Measurements from ENCODE around the gene AGFG2.

The AGFG2 gene

DNA sequence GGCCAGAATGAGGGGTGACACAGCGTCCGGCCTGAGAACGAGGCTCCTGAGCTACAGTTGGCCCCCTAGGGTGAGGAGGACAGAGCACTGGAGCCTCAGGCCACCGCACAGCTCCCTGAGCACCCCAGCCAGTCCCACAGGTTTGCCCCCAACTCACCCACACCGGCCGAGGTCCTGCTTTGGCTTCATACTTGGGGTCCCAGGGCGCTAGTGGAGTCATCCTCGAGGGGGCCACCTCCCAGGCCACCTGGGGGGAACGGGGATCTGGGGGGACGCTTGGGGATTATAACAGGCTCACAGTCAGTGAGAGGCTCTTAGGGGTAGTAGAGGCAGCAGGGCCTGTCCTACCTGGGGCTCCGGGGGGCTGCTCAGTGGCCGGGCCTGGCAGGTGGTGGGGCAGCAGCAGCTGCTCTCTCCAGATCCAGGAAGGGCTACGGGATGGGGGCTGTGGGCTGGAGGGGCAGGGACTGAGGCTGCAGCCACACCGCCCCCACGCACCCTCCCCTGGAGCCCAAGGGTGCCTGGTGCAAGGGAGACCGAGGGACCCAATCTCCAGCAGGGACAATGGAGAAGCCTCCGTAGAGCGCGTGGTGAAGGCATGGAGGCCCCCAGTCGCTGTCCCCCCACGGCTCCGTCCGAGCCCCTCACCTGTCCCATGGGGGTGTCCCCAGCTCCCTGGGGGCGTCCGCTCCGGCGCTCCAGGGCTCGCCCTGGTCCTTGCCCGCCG lies 34.1 kb downstream of the AGFG2 start:
- DNase-seq (ENCODE audit: low spot score): no peak

DNA sequence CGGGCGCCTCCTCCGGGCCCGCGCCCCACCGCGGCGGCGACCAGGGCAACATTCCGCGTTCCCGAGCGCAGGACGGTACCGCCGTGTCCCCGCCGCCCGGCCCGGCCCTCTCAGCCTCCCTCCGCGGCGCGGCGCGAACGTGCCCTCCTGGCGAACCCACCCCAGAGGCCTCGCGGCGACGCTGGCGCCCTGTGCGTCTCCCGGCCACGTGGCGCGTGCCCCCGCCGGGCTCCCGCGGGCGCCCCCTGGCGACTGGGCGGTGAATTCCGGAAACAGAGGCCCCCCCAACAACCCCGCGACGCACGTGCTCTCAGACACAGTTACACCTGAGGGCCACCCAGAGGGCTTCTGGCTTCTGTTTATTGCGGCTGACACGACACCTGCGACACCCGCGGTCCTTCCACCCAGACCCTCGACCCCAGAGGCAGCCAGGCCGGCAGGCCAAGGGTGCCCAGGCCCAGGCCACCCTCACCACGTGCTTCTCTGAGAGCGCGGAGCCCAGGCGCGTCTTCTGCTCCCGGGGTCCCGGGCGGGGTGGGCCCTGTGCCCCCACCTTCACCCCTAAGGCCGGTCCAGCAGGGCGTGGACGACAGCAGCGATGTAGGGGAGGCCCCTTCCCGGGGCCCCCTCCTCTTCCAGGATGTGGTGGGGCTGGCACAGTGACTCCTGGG lies 34.8 kb downstream of the AGFG2 start, which contains the start of gene SAP25:
TSS of gene SAP25 (minus strand) at position 210 of the 671 bp plus-strand sequence. CDS start at position 52, 158 bp downstream.
- no peak for DNase-seq (ENCODE audit: low spot score)

DNA sequence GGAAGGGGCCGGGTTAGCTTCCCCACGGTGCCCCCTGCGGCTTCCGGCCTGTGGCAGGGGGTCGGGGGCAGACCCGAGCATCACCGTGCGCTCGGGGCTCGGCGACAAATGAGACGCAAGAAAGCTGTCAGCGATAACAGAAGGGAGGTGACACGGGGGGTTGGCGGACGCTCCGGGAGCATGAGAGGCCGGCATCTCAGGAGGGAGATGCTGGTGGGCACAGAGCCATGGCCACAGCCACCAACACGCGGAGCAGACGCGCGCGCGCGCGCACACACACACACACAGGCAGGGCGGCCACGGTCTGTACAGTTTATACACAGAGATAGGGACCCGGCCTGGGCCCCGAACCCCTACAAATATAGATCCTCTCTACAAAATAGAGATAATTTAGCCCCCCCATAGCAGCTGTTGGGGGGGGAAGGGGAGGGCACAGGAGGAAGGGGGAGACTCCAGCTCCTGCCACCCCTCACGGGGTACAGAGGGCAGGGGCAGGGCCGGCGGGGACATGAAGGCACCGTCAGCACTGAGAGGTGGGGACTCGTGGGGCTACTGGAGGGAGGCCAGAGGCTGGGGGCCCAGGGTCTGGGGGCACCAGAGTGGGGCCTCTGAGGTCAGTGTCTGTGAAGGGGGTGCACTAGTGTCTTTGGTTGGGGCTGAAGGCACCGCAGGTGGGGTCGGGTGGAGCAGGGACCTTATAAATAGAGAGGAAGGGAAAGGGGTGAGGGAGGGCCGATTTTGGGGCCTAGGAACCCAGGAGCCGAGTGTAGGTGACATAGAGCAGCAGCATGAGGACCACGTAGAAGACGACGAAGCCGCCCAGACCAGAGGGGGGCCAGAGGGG lies 35.6 kb downstream of the AGFG2 start:
- DNase-seq (ENCODE audit: low spot score): no peak

DNA sequence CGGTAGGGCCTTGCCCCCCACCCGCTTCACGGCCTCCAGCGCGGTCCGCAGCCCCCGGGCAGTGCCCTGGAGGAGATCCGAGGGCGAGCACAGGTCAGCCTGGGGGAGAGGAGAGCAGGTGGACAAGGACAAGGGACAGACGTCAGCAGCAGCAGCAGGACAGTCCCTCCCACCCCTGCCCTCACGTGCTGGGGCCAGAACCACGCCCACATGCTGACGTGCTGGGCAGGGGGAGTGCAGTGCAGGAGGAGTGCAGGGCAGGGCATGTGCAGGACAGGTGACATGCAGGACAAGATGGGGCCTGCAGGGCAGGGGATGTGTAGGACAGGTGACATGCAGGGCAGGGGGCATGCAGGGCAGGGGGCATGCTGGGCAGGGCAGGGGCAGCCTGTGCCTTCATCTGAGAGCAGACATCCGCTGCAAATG lies 36.2 kb downstream of the AGFG2 start:
- no peak for DNase-seq (ENCODE audit: low spot score)

DNA sequence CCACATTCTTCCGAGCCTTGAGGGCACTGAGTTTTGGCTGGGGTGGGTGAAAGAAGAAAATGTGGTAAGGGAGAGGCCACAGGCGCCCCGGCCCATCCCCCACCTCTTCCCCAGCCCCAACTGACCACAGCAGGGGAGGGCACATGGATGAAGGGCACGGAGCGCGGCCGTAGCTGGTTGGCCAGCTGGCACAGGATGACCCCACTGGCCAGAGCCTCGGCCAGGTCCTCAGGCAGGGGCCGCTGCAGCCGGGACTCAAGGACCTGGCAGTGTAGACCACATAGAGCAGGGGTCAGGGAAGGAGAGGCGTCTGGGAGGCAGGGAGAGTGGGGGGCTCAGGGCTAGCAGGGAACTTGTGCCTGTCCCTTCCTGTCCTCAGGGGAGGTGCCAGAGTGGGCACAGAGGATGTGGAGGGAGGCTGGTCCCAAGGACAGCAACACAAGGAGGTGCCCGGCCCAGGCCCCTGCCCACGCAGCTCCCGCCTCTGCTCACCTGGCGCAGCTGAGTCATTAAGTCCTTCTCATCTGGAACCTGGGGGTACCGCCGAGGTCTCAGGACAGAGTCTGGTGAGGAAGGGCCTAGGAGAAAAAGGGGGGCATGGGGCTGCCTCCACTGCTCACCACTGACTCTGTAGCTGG lies 36.9 kb downstream of the AGFG2 start:
- DNase-seq (ENCODE audit: low spot score): no peak

DNA sequence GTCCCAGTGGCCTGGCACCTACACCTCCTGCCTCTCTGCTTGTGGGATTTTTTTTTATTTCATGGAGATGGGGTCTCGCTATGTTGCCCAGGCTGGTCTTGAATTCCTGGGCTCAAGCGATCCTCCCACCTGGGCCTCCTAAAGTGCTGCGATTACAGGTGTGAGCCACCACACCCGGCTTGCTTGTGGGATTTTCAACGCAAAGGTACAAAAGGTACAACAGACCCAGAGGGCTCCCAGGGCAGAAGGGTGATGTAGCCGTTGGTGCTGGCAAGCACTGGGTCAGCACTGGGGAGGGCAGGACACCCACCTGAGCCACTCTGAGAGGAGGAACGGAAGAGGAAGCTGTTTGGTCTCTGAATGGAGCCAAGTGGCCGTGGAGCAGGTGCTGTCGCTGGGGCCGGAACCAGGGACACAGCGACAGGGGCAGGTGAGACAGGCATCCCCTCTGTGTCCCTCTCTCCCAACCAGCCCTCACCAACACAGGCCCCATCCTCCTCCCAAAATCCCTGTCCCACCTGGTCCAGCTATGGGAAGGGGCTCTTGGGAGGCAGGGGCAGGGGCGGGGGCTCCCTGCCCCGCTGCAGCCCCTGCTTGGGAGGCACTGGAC lies 37.5 kb downstream of the AGFG2 start:
- DNase-seq (ENCODE audit: low spot score): no peak

DNA sequence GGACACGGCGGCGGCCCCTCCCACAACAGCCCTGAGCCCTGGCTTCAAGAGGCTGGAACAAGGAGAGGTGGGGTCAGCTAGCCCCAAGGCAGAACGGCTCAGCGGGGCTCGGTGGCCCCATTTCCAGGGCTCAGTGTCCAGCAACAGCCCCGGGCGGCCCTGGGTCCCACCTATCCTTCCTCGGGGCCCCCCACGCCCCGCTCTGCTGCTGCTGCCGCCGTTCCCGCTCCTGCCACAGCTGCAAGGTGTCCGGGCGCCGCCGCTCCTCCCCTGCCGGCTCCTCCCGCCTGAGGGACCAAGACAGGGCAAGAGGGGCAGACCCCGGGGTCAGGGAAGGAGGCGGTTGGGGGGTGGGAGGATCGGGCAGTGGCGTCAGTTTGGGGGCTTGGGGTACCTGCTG lies 38.1 kb downstream of the AGFG2 start:
- DNase-seq (ENCODE audit: low spot score): no peak

DNA sequence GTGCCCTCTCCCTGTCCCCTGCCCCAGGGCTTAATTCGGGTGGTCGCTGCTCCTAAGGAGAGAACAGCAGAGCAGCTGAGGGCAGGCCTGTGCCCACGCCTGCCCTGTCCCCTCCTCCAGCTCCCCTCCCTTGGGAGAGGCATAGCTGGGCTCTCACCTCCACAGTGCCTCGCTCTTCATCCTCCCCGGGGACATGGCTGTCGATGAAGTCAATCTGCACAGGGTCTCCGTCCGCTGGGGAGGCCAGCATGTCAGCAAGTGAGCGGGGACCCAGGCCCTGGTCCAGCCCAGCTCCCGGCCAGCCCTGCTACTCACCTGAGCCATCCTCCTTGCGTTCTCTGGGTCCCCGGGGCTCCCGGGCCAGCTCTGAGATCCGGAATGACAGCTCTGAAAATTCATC lies 38.5 kb downstream of the AGFG2 start:
- DNase-seq (ENCODE audit: low spot score): no peak

DNA sequence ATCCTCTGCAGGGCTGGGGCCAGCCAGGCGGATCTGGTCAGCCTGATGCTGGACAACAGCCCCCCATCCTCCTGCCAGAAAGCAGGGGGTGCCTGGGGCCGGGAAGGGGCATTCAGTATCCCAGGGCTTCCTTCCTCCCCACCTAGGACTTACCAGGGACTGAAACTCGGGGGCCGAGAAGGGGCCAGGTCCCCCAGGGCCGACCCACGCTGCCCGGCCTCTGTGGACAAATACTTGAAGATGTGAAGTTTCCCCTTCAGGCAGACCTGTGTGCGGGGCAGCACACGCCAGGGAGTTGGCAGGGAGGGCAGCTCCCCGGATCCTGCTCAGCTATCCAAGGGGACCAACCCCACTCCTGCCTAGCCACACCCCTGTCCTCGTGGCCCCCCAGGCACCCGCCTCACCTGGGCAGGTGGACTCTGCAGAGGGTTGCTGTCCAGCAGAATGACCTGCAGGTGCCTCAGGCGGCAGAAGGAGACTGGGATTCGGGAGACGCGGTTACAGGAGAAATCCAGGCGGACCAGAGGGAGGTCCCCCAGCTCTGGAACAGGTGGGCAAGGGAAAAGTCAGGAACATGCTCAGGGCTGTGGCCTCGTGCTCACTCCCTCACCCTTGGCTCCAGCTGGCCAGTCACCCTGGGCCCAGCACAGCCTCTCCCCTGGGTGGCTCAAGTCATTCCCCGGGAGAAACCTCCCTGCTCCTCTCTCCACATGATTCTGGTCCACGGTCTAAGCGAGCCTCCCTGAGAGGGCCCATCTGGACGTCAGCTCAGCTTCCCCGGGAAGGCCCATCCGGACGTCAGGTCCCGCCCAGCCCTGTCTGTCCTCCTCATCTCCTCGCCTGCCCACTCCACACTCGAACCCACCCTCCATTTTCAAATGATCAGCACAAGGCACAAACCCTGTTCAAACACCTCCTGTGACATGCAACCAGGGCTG lies 39.5 kb downstream of the AGFG2 start:
- DNase-seq (ENCODE audit: low spot score): no peak

DNA sequence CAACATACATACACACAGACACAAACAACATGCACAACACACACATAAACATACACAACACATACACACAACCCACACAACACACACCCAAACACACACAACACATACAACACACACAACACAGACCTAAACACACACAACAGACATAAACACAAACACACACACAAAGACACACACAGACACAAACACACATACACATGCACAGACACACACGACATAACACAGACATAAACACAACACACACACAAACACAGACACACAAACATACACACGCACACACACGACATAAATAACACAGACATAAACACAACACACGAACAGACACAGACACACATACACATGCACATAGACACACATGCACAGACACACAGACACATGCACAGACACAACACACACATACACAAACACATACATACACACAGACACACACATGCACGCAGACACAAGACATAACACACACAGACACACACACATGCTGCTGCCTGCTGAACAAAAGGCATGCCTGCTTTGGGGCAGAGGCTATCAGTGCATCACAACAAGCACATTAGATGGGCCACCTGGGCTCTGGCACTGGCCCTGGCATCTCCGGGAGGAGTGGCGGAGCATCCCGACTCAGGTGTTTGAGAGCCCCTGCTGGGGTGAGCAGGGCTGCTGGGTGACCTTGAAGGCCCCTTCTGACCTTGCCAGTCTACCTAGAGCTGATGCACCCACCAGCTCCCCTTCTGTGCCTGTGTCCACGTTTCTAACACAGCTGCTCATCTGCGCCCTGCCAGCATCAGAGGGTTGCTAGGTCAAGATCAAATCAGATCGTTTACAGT lies 41.7 kb downstream of the AGFG2 start:
- no peak for DNase-seq (ENCODE audit: low spot score)

DNA sequence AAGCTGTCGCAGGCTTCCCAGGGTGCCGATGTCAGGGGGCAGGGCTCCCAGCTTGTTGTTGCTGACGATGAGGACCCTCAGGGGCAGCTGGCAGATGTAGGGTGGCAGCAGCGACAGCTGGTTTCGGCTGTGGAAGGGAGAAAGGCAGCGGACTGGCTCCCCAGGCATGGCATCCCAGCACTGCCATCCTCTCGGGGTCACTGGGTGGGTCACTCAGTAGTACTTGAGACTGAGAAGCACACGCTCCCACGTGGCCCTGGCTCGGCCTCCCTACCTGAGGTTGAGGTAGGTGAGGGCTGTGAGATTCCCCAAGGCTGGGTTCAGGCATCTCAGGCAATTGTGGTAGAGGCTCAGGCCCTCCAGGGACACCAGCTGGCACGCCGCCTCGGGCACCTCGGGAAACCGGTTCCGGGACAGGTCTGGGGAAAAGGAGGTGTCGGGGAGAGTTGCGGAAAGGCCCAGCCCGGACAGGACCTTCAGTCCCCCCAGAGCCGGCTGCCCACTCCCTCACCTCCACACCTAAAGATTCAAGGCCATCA lies 43.1 kb downstream of the AGFG2 start:
- no peak for DNase-seq (ENCODE audit: low spot score)

DNA sequence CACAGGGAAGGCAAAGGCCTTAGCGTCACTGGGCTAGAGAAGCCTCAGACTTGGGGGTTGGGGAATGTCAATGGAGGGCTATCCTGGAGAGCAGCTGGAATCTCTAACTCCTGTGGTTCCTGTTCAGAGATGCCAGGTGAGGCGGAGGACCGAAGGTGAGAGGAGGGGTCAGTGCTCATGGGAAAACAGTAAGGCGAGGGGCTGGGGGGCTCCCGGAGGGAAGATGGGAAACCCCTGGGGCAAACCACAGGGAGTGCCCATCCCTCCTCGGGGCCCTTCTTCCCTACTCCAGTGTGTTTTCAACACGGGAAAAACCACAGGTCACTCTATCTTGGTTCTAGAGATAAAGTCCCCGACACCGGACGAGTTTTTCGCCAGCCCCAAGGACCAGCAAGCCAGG lies 43.6 kb downstream of the AGFG2 start:
- no peak for DNase-seq (ENCODE audit: low spot score)

DNA sequence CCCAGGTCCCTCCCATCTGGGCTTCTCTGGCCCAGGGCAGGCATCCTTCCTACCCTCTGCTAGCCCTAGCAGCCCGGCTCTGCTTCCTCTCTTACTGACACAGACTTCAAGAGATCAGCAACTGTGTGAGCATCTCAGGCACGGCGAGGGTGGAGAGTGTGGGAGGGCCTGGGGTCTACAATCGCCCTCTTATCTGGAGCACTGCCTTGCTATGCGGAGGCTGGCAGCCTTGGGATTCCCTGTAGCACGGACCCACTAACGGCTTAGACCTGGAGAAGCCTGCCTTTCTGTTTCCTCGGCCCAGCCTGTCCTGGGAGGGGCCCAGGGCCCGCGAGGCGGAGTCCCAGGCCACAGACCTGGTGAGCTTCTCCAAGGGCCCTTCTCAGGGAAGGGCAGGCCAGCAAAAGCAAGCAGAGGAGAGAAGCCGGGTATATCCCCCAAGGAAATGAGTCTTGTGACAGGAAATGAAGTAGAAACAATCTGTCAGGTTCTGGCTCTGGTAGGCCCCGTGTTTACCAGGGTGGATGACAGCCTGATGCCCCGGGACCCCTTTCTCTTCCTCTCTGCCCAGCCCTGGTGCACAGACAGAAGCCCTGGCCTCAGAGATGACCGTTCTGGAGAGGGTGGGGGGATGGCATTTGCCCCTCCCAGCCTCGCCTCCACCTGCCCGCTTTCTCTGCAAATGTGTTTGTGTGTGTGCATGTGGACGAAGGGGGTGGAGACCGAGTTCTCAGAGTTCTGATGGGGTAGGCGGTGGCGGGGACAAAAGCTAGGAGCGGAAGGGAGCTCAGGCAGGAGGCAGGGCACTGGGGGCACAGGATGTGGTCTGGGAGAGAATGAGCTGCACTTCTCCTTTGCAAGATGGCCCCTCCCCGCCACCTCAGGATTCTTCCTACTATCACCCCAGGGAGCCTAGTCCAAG lies 44.4 kb downstream of the AGFG2 start:
- peak; percentile 62 for DNase-seq (ENCODE audit: low spot score)

DNA sequence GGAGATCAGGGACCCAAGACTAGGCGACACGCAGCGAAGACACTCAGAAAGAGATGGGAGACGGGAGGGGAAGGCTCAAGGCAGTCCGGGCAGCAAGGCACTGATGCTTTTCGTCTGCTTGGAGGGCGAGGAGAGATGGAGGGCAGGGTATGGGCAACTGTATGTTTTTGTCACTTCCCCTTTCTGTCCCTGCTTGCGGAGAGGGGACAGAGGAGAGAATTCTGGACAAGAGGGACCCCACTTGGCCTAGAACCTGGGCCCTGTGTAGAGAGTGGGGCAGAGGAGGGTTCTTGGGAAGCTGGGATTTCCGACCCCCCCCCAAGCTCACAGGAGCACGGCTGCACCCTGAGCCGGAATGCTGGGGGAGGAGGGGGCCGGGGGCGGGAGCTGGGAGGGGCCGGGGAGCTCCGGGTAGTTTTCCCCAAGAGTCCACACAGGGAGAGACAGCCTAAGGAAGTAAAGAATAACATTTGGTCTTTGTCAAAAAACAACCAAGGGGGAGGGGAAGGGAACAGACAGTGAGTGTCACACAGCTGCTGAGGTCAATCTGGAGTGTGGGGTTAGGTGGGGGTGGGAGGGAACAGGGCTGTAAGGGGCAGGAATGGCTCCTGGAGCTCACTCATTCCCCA lies 45.2 kb downstream of the AGFG2 start:
- DNase-seq (ENCODE audit: low spot score): no peak

DNA sequence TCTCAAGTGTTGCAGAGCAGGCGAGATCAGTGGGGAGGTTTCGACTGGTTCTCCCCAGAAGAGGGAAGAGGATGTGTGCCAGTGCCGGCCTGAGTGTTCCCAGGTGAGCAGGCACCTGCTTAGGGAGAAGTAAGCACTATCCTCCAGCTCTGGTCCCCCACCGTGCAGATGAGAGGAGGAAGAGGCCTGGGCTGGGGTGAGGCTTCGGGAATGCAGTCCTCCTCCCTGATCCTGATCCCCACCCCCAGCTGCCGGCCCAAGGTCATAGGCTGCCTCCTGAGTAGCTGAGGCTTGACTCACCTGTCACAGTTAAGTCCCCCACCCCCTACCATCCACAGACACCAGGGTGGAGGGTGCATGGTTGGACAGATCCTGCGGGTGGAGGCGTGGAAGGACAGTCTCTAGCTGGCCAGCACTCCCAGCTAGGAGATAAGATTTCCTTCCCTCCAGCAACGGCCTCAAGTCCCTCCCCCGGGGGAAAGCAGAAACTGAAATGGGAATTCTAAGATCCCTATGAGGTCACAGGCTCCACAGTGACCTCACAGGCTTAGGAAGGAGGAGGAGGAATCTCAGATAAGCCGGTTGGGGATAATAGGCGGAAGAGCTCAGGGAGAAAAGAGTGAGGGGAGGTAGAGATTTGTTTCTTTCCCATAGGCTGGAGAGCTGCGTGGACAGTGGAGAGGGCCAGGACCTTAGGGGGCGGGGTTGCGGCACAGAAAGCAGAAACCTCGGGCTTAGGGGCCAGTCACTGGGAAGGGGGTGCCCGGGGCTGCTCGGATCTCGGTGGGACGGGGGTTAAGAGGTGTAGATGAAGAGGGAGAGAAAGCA lies 45.9 kb downstream of the AGFG2 start:
- no peak for DNase-seq (ENCODE audit: low spot score)

DNA sequence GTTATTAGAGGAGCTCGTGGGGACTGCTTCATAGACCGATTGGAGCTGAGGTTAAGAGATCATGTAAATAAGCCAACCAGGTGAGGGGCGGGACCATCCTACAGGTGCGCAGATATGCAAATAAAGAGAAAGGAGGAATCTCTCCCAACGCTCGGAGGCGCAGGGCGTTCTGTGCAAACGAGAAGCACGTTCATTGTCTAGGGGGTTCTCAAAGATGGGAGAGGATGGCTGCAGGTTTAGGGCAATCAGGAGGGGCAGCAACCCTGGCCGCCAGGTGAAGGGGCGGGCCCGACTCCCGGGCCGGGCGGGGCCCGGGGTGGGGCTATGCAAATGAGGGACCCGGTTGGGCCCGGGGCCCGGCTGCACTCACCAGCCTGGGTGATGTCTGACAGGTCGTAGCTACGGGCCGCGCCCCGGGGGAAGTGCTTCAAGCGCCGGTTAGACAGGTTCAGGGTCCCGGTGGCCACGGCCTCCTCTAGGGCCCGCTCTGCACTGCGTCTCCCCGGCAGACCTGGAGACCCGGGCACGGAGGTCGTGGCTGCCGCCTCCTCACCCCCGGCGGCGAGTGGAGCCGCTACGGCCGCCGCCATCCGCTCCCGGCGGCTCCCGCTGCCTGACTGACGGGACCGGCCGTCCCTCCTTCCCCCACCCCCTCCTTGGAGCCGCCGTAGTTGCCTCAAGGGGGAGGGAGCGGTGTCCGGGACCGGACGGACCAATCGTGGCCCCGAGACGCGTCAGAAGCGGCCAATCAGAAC lies 46.7 kb downstream of the AGFG2 start, which contains the start of gene LRCH4:
TSS of gene LRCH4 (minus strand) at position 619 of the 755 bp plus-strand sequence. CDS start at position 590, 29 bp downstream.
- peak; percentile 51 for DNase-seq (ENCODE audit: low spot score)
